Left ventricle myocardium superior (tissue), 1 donor: ENCODE measurements around the gene THOC5. TPM values are rescaled to one million over a fixed set of nuclear protein-coding genes. Genes with fewer than 3 reads are reported as not detected.
"Not testable (repeated sequence)": the region's sequence is repeated elsewhere in the genome, so short reads cannot be mapped to it uniquely, and the experiment has no call there.

ENCODE experiments used
- ATAC-seq: fragments of 200-7000 bp; cut with Tn5 transposase; one replicate; pipeline ENCODE4 v1.9.1; 2020; ENCODE audit warnings: mild to moderate bottlenecking, moderate library complexity
- DNase-seq: peaks from one replicate; pipeline ENCODE4 v3.0.0-alpha.2; 2020
- intact Hi-C: fragments of 100-400 bp; cut with micrococcal nuclease; formaldehyde crosslinking; loops from one replicate; pipeline ENCODE4 v1.11.0; 2022
- total RNA-seq: library from RNA; stranded (reverse); fragmentation: NEBNext Ultra II Directional; extraction: Animal tissue kit (Norgen Biotek cat#: 25700); gene quantifications from one replicate; pipeline ENCODE4 v1.2.1, GENCODE V29; 2021
- donor health status: DM: no; HTN: yes; CAD: no; lungs with severe emphysema.

Gene THOC5
- total RNA-seq, 1 donor from 2014 or later, result 41.5 TPM

GRCh38 chr22:29567338-29567737, 13.8 kb upstream of the THOC5 start:
- ATAC-seq, result no peak
- DNase-seq, result no peak
- intact Hi-C loops, result no loop called here

- DNase-seq, intact Hi-C loops, ATAC-seq: not testable (repeated sequence)
These were observed 13.0 kb upstream of the THOC5 start for GRCh38 chr22:29566513-29566912.

- peak; percentile 87 for ATAC-seq
- intact Hi-C loops, result no loop called here
- DNase-seq, result no peak
These were observed 10.3 kb upstream of the THOC5 start for GRCh38 chr22:29563652-29564460.

GRCh38 chr22:29559853-29560252, 6.3 kb upstream of the THOC5 start:
- ATAC-seq (no peak), DNase-seq (no peak)
- intact Hi-C loops, result no loop called here

DNA sequence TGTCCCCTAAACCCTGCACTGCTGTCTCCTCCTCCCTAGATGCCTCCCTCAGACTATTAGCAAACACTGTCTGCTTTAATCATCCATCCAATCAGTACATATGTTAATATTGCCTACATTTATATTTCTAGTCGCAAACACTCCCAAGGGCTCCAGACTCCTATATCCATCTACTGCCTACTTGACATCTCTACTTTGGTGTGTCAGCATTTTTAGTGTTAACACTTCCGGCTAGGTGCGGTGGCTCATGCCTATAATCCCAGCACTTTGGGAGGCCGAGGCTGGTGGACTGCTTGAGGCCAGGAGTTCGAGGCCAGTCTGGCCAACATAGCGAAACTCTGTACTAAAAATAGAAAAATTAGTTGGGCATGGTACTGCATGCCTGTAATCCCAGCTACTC, 5.5 kb upstream of the THOC5 start:
- ATAC-seq (no peak), DNase-seq (peak; percentile 17)
- intact Hi-C loops, result no loop called here

- DNase-seq, result no peak
- intact Hi-C loops, result no loop called here
- ATAC-seq, result no peak
These were observed 1.6 kb upstream of the THOC5 start for GRCh38 chr22:29555065-29555644.

GRCh38 chr22:29552357-29552756, 1.2 kb downstream of the THOC5 start:
- DNase-seq, ATAC-seq, intact Hi-C loops: not testable (repeated sequence)

DNA sequence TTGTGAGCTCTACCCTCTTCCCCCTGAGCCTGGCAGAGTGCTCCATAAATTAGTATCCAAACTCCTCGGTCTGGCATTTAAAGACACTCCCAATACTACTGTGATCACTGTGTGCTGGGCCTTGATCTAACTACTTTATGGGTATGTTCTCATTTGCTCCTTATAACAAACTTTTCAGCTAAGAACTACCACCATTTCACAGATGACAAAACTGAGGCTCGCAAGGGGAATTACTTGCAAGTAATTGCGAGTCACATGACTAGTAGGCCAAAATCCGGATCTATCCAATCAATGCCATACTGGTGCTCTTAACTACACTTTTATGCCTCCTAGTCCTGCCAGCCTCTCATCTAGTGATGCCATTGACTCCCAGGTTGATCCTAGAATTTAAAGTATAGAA, 3.6 kb downstream of the THOC5 start:
- no peak for DNase-seq
- ATAC-seq, result no peak
- intact Hi-C loops, result no loop called here

DNA sequence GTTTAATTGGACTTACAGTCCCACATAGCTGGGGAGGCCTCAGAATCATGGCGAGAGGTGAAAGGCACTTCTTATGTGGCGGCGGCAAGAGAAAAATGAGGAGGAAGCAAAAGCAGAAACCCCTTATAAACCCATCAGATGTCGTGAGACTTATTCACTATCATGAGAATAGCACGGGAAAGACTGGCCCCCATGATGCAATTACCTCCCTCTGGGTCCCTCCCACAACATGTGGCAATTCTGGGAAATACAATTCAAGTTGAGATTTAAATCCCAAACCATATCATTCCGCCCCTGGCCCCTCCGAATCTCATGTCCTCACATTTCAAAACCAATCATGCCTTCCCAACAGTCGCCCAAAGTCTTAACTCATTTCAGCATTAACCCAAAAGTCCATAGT, 8.5 kb downstream of the THOC5 start:
- DNase-seq, intact Hi-C loops, ATAC-seq: not testable (repeated sequence)

- intact Hi-C loops, result no loop called here
- DNase-seq (no peak), ATAC-seq (no peak)
These were observed 11.7 kb downstream of the THOC5 start for GRCh38 chr22:29541845-29542244.

DNA sequence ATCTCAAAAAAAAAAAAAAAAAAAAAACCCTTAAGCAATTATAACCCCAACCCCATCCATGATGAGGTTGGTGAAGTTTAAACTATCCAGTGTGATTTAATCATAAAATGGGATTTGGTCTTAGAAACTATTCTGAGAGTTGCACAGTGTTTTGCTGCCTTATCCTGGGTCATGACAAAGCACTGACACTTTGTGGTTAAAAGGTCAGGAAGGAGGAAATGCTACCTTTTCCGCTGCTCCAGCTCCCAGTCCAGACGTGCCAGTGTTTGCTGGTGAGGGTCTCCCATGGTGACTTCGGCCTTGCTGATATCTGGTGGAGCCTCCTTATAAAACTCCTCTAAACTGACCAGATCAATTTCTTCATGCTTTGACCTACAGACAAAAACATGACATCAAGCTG, 14.5 kb downstream of the THOC5 start:
- DNase-seq (no peak), ATAC-seq (no peak)
- intact Hi-C loops, result no loop called here

GRCh38 chr22:29536411-29536810, 17.1 kb downstream of the THOC5 start:
- DNase-seq (no peak), ATAC-seq (no peak)
- intact Hi-C loops, result no loop called here

DNA sequence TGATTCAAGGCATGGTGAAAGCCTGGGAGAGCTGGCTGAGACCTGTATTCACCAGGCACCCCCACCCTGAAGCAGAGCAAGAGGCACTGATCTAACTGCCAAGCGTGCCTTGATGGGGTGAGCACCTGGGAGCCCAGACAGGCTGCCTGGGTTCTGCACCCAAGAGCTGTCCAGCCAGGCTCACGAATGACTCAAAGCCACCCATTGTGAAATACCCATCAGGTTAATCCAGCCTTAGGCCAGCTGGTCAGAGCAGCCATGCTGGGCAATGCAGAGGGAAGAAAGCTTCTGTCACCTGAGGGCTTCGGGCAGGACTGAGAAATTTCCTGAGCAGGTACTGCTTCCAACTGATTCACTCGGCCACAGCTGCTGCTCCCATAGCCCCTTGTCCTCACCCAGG, 22.1 kb downstream of the THOC5 start:
- no peak for ATAC-seq
- intact Hi-C loops, result no loop called here
- DNase-seq, result no peak

GRCh38 chr22:29530716-29531115, 22.8 kb downstream of the THOC5 start:
- no peak for ATAC-seq
- intact Hi-C loops, result no loop called here
- no peak for DNase-seq

DNA sequence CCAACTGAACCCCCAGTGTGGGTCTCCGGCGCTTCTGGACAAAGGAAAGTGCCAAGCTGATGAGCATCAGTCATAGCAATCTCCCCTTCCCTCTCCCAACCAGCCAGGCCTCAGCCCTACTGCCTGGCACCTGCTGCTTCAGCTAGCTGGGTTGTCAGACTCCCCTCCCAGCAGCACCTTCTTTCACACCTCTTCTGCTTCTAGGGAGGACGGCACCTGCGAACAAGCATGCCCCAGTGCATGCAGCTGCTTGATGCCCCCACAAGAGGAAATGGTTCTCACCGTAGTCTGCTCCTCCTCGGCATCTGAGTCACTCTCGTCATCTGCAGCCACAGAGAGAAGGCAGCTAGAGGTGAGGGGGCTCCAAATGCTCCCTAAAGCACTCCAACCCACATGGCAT, 25.4 kb downstream of the THOC5 start:
- DNase-seq (no peak), ATAC-seq (no peak)
- intact Hi-C loops, result no loop called here

- DNase-seq, result peak; percentile 44
- intact Hi-C loops, result no loop called here
- ATAC-seq, result peak; percentile 78
These were observed 28.9 kb downstream of the THOC5 start for GRCh38 chr22:29524442-29525191.

- DNase-seq (no peak), ATAC-seq (no peak)
- intact Hi-C loops, result no loop called here
These were observed 29.8 kb downstream of the THOC5 start for GRCh38 chr22:29523761-29524160.

DNA sequence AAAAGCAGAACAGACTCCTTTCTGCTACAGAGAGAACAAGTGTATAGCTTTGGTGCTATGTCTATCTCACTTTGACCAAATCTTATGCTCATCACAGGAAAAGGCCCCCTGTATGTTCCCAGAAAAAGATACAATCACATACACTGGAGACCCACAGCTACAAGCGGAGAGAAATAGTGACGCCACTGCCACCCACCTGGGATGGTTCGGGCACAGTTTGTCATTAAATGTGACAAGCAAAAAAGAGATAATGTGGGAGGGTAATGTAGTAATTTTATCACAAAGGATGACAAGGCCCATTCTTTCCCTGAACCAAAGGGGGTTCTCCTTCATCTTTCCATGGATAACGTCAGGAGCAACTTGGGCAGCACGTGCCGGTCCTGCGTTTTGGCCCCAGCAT, 32.0 kb downstream of the THOC5 start:
- intact Hi-C loops, result no loop called here
- no peak for DNase-seq
- no peak for ATAC-seq

DNA sequence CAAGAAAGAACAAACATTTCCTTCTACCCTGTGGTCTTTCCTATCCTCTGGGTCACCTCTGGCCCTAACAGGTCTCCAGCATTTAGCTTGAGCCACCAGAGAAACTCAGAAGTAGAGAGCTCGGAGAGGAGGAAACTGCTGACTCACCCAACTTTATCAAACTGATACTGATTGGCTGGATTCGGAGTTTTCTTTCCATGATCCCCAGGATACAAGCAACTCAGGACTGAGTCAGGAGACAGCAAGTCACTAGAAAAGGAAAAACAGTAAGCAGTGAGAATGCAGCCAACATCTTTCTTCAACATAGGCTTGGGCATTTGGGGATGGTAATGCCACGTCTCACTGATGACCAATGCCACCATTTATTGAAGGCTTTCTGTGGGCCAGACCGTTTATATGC, 32.7 kb downstream of the THOC5 start:
- DNase-seq (no peak), ATAC-seq (no peak)
- intact Hi-C loops, result no loop called here

DNA sequence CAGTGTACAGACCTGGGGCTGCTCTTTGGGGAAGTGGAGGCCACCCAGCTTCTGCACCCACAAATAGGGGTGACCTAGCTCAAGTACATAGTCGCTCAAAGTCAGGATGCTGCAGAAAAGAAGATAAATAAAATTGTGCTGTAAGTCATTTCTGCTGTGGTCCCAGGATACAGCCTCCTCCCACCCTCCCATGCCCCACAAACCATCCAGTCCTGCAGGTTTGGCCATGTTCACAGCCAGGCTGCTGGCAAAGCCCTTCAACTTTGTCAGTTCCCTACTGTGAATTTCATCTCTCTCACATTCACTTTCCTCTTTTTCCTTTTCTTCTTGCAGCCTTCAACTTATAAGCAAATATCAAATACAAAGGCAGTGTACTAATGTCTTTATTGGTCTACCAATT, 33.6 kb downstream of the THOC5 start:
- intact Hi-C loops, result no loop called here
- ATAC-seq (no peak), DNase-seq (no peak)
